MM.1S (cell line): ENCODE measurements around the gene TRIP4.

ENCODE experiments used
- CTCF ChIP-seq: fragments of 300-600 bp; sonication (generic); IDR thresholded peaks from 2 replicates; pipeline ENCODE4 v1.5.1; 2016; ENCODE audit warnings: antibody characterized with exemption, low read length, mixed read lengths
- EZH2 ChIP-seq: fragments of 300-600 bp; sonication (generic); optimal IDR thresholded peaks from 2 replicates; pipeline ENCODE3; 2017; ENCODE audit warnings: low read depth, mild to moderate bottlenecking, antibody characterized with exemption, low read length, mixed read lengths
- EZH2phosphoT487 ChIP-seq: fragments of 300-600 bp; sonication (generic); IDR thresholded peaks from 2 replicates; pipeline ENCODE4 v1.6.1; 2018; ENCODE audit warnings: antibody characterized with exemption, low read length

DNA sequence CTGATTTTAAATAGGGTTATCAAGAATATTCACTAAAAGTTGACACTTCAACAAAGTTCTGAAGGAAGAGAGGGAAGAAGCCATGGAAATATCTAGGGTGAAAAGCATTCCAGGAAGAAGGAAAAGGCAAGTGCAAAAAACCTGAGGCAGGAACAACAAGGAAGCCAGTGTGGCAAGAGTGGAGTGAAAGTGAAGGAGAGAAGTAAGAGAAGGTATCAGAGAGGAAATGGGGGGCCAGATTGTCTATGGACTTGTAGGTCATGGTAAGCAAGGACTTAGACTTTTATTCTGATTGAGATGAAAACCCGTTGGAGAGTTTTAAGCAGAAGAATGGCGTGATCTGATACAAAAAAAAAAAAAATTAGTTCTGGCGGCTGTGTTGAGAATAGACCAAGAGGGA lies 54.2 kb downstream of the TRIP4 start:
- TF ChIP-seq CTCF: no peak
- TF ChIP-seq EZH2: no peak
- TF ChIP-seq EZH2phosphoT487: no peak
